Measurements from ENCODE around the gene DOCK2.

The DOCK2 gene

DNA sequence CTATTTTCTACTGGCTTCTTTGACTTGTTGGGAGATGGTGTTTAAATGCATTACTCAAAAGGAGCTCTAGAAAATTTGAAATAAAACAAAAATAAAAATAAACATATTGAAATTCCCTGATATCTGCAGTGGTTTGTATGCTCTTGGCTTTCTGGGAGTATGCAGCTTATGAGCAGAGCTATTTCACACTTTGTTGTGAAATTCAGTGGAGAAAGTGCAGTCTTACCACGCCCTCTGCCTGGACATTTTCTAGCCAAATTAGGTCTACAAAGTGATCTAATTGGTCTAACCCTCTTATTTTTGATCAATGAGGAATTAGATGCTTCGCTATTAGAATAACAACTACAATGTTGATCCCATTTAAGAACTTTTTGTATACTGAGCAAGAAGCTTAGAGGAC lies 276.4 kb downstream of the DOCK2 start:
- DNase-seq (no peak), ATAC-seq (replicated peaks) (no peak)
- no peak overlapping the region for H3K27ac Mint-ChIP-seq
- no peak overlapping the region for H3K4me3 Mint-ChIP-seq
- H3K9me3 Mint-ChIP-seq: no peaks in the 10 kb centered on the region
- H3K27me3 Mint-ChIP-seq: no peaks in the 10 kb centered on the region
- H3K4me1 Mint-ChIP-seq: peaks cover 7 to 9% of the 10 kb centered on the region in 2 donors
- peaks cover 12 to 58% of the 10 kb centered on the region in 2 donors for H3K36me3 Mint-ChIP-seq

DNA sequence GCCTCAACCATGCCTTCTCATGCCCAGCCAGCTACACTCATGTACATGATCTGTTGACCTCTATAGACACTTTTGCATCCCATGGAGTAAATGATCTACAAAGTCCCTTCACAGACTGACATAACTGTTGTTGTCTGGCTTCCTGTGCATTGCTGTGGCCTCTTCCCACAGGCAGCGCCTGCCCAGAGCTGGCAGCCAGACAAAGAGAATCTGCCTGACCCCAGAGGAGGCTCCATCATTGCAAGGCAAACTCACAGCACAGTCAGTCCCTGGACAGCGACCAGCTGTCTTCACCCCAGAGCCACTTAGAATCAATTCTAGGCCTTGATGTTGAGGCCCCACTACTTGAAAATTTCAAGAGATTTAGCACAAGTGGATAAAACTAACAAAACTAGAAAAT lies 277.7 kb downstream of the DOCK2 start:
- no peak overlapping the region for H3K27ac Mint-ChIP-seq
- H3K4me1 Mint-ChIP-seq: peaks cover 7 to 9% of the 10 kb centered on the region in 2 donors
- H3K9me3 Mint-ChIP-seq: no peaks in the 10 kb centered on the region
- no peak overlapping the region for H3K4me3 Mint-ChIP-seq
- DNase-seq (no peak), ATAC-seq (replicated peaks) (no peak)
- H3K36me3 Mint-ChIP-seq: peaks cover 12 to 61% of the 10 kb centered on the region in 2 donors
- no peaks in the 10 kb centered on the region for H3K27me3 Mint-ChIP-seq

DNA sequence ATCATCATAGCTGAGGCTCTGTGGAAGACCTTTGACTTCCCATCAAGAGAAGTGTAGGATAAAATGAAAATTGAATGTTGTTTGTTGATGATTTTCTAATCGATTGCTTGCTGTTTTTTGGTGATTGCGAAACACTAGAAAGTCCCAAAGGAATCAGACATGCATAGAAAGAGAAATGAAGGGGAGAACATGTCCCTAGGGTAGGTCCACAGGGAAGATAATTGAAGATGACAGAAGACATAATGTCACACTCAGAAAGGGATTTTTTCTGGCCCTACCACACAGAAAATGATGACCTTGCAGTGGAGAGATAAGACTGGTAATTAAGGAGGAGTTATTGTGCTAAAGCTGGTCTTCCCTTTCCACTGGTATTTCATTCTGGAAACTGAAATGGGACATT lies 280.4 kb downstream of the DOCK2 start:
- no peak for DNase-seq
- H3K27ac Mint-ChIP-seq: no peak overlapping the region
- peaks cover 5 to 9% of the 10 kb centered on the region in 2 donors for H3K4me1 Mint-ChIP-seq
- H3K27me3 Mint-ChIP-seq: no peaks in the 10 kb centered on the region
- ATAC-seq (replicated peaks): no peak
- H3K4me3 Mint-ChIP-seq: no peak overlapping the region
- peaks cover 13 to 46% of the 10 kb centered on the region in 2 donors for H3K36me3 Mint-ChIP-seq
- no peaks in the 10 kb centered on the region for H3K9me3 Mint-ChIP-seq

DNA sequence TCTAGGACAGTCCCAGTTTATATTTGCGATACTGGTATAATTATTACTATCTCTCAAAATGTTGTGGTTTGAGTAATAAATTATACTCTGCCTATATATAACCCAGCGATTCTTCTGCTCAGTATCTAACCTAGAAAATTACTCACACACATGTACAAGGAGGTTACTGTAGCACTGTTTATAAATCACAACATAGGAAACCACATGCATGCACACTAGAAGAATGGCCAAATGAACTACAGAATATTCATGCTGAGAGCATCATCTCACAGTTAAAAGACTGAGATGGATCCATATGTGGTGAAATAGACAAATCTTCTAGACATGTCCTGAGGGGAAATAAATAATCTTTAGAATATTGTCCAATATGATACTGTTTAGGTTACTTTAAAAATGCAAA lies 281.2 kb downstream of the DOCK2 start:
- no peak for ATAC-seq (replicated peaks)
- H3K9me3 Mint-ChIP-seq: no peaks in the 10 kb centered on the region
- DNase-seq: no peak
- no peak overlapping the region for H3K27ac Mint-ChIP-seq
- H3K36me3 Mint-ChIP-seq: peaks cover 12 to 45% of the 10 kb centered on the region in 2 donors
- H3K4me1 Mint-ChIP-seq: peaks cover 5 to 9% of the 10 kb centered on the region in 2 donors
- H3K4me3 Mint-ChIP-seq: no peak overlapping the region
- no peaks in the 10 kb centered on the region for H3K27me3 Mint-ChIP-seq

DNA sequence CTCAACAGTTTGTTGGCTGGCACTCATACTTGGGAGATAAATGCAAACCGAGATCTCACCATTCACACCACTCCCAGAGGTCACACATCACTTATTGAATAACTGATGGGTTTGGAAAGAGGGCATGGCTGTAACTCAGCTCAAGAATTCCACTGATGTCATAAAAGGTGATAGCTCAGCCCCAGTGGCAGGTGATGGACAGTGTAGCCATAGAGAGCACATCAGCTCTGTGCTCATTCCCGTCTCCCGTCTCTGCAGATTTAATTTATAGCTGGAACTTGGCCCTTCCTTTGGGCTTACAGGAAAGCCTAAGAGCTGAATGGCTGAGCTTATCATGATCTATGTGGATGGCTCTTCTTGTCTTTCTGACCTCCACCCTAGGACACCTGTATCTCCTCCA lies 283.4 kb downstream of the DOCK2 start:
- H3K36me3 Mint-ChIP-seq: peaks cover 21 to 44% of the 10 kb centered on the region in 2 donors

DNA sequence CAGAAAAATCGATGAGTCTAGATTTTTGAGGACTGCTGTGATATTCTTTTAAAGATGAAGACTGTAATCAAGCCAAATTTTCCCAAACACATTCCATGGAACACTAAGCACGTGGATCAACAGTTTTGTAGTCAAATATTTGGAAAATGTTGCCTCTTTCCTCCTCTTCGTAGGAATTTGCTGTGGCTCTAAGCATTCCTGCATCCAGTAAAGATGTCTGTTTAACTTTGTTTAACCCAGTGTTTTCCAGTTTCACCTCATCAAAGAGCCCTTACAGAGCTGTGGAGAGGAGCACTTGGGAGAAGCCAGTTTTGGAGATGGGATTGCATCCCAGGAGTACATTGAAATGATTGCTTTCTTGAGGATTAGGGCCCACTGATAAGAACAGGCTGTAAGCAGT lies 284.3 kb downstream of the DOCK2 start:
- Mint-ChIP-seq H3K9me3 (no peaks in the 10 kb centered on the region), H3K4me1 (peaks cover 8 to 25% of the 10 kb centered on the region in 2 donors), H3K27me3 (no peaks in the 10 kb centered on the region), H3K4me3 (no peak overlapping the region), H3K27ac (no peak overlapping the region), H3K36me3 (peaks cover 21 to 46% of the 10 kb centered on the region in 2 donors)
- ATAC-seq (replicated peaks): no peak
- no peak for DNase-seq

More for the DNA sequence above, 283.4 kb downstream of the DOCK2 start:
- no peaks in the 10 kb centered on the region for H3K27me3 Mint-ChIP-seq
- ATAC-seq (replicated peaks): no peak
- no peaks in the 10 kb centered on the region for H3K9me3 Mint-ChIP-seq
- DNase-seq: no peak
- H3K4me1 Mint-ChIP-seq: peaks cover 8 to 25% of the 10 kb centered on the region in 2 donors
- H3K4me3 Mint-ChIP-seq: no peak overlapping the region
- H3K27ac Mint-ChIP-seq: no peak overlapping the region

DNA sequence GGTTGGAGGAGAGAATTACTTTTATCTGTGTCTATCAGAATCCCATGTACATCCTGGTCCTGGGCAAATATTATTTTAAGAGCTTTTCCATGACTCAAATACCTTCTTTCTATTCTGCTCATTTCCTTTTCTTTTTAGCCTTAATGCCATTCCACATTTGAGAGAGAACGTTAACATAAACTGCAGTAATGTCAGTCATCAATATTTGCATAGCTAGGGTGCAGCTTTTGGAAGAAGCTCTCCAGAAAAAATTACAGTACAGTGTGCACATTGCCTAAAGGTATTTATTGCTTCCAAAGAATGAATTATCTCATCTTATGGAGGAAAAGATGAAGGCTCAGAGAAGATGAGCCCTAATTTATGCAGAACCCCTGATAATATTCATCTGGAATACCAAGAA lies 284.9 kb downstream of the DOCK2 start:
- H3K4me1 Mint-ChIP-seq: peaks cover 8 to 24% of the 10 kb centered on the region in 2 donors
- peaks cover 22 to 51% of the 10 kb centered on the region in 2 donors for H3K36me3 Mint-ChIP-seq
- H3K9me3 Mint-ChIP-seq: no peaks in the 10 kb centered on the region
- no peak overlapping the region for H3K27ac Mint-ChIP-seq
- no peaks in the 10 kb centered on the region for H3K27me3 Mint-ChIP-seq
- DNase-seq: no peak
- no peak for ATAC-seq (replicated peaks)
- H3K4me3 Mint-ChIP-seq: no peak overlapping the region

DNA sequence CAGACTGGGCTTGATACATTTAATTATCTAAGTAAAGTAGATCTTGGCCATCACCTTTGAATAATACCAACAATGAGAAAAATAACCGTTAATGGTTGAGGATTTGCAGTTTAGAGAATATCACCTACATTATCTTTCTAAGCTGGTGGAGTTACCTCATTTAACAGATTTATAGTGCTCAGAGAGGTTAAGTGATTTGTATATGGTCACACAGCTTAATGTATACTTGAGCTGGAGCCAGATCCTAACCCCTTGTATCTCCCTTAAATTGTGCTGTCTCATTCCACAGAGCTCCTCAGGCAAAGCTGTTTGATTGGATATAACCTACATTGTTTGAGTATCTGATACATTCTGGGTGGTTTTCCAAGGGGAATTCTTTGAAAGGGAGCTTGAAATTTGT lies 285.4 kb downstream of the DOCK2 start:
- Mint-ChIP-seq H3K4me1 (peaks cover 5 to 18% of the 10 kb centered on the region in 2 donors), H3K36me3 (peaks cover 23 to 50% of the 10 kb centered on the region in 2 donors), H3K27ac (no peak overlapping the region), H3K27me3 (no peaks in the 10 kb centered on the region), H3K4me3 (no peak overlapping the region), H3K9me3 (no peaks in the 10 kb centered on the region)
- ATAC-seq (replicated peaks) (no peak), DNase-seq (no peak)

DNA sequence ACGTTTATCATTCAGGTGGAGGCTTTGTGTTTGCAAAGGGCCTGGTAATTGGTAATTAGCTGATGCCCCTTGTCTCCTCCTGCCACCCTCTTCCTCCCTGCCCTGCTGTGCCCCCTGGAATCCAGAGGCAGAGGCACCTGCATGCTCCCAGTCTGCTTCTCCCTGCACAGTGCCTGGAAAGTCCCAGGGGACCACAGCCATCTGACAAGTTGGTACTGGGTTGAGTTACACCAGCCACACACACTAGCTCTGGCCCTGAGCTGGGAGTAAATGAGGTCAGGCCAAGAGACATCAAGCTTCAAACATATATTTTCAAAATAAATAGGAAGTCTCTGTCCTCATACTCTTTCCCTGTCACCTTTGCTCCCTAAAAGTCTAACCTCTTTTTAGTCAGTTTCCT lies 286.9 kb downstream of the DOCK2 start:
- Mint-ChIP-seq H3K4me3 (no peak overlapping the region), H3K27ac (no peak overlapping the region)
- no peak for ATAC-seq (replicated peaks)

DNA sequence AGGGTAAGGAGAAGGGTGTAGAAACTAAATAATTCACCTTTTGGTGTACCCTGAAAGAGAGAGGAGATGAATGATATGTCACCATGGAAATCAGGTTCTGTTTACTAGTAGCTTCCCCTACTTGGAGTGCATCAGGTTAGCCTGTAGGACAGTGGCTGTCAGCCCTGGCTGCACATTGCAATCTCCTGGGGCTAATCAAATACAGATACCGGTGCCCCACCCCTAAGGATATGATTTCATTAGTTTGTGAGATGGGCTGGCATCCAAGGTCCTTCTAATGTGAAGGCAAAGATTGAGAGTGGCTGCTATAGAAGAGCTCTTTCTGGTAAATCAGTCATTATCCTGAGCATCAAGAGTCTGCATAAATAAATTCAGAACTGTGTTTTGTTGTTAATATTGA lies 296.1 kb downstream of the DOCK2 start:
- Mint-ChIP-seq H3K27me3 (no peaks in the 10 kb centered on the region), H3K9me3 (no peaks in the 10 kb centered on the region), H3K27ac (no peak overlapping the region), H3K36me3 (peaks cover 41 to 74% of the 10 kb centered on the region in 2 donors), H3K4me1 (peaks cover 33 to 43% of the 10 kb centered on the region in 2 donors), H3K4me3 (no peak overlapping the region)
- ATAC-seq (replicated peaks) (no peak), DNase-seq (no peak)

More for the DNA sequence above, 286.9 kb downstream of the DOCK2 start:
- DNase-seq: no peak
- Mint-ChIP-seq H3K4me1 (peaks cover 7 to 16% of the 10 kb centered on the region in 2 donors), H3K27me3 (no peaks in the 10 kb centered on the region), H3K36me3 (peaks cover 20 to 53% of the 10 kb centered on the region in 2 donors), H3K9me3 (no peaks in the 10 kb centered on the region)

DNA sequence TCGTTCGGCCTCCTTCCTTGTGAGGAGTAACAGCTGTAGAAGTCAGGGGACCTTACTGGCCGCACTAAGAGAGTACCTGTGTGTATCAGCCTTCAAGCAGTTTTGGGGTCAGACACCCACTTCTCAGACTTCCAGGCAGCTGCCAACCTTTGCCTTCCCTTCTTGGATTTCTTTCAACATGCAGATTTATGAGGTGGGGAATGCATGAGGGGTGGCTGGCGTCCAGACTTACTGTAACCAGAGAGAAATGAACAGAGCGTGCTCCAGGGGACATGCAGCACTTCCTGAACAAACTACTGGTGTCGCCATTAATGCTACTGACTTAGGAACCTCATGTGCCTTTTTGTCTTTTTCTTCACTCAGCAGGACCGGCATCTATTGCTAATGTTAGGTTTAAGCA lies 296.5 kb downstream of the DOCK2 start:
- Mint-ChIP-seq H3K36me3 (peaks cover 41 to 73% of the 10 kb centered on the region in 2 donors), H3K27ac (peak overlapping the region; percentile 79), H3K4me3 (no peak overlapping the region)

DNA sequence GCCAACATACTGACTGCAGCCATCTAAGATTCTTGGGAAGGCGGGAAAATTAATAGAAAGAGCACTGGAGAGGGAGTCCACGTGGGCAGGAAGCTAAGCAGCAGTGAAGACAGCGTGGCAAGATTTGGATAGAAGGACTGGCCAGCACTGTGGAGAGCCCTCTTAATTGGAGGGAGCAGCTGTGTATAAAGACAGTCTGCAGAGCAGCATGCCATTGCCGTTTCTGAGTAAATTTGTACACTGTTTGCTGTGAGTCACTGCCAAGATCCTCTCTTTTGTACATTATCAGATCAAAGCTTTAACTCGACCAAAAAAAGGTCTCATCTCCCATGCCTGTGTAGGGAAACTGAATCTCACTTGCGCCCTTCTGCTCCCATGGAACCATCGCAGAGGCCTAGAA lies 297.9 kb downstream of the DOCK2 start:
- ATAC-seq (replicated peaks) (no peak), DNase-seq (no peak)
- H3K9me3 Mint-ChIP-seq: no peaks in the 10 kb centered on the region
- H3K4me1 Mint-ChIP-seq: peaks cover 29 to 43% of the 10 kb centered on the region in 2 donors
- H3K27ac Mint-ChIP-seq: peak overlapping the region; percentile 57
- H3K4me3 Mint-ChIP-seq: no peak overlapping the region
- peaks cover 41 to 69% of the 10 kb centered on the region in 2 donors for H3K36me3 Mint-ChIP-seq
- H3K27me3 Mint-ChIP-seq: no peaks in the 10 kb centered on the region

More for the DNA sequence above, 296.5 kb downstream of the DOCK2 start:
- ATAC-seq (replicated peaks): no peak
- DNase-seq: no peak
- Mint-ChIP-seq H3K4me1 (peaks cover 29 to 43% of the 10 kb centered on the region in 2 donors), H3K27me3 (no peaks in the 10 kb centered on the region), H3K9me3 (no peaks in the 10 kb centered on the region)

DNA sequence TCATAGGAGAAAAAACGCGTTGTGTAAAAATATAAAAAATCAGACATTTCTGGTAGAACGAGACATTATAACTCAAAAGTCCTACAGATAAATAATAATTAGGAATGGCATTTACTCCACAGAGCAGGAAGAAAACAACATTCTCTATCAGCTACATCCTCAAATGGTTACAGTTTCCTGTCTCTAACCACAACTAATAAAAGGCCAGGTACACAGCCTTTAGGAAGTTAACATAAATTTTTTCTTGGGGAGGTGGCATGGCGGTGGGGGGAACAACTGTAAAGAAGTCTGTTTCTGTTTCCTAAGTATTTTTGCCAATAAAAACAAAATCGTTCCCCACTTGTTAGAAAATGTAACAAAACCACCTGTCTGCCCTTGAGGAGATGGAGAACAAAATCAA lies 298.7 kb downstream of the DOCK2 start:
- Mint-ChIP-seq H3K27ac (peak overlapping the region; percentile 57), H3K4me3 (no peak overlapping the region), H3K36me3 (peaks cover 36 to 62% of the 10 kb centered on the region in 2 donors), H3K4me1 (peaks cover 27 to 37% of the 10 kb centered on the region in 2 donors), H3K27me3 (no peaks in the 10 kb centered on the region), H3K9me3 (no peaks in the 10 kb centered on the region)
- DNase-seq (no peak), ATAC-seq (replicated peaks) (no peak)

DNA sequence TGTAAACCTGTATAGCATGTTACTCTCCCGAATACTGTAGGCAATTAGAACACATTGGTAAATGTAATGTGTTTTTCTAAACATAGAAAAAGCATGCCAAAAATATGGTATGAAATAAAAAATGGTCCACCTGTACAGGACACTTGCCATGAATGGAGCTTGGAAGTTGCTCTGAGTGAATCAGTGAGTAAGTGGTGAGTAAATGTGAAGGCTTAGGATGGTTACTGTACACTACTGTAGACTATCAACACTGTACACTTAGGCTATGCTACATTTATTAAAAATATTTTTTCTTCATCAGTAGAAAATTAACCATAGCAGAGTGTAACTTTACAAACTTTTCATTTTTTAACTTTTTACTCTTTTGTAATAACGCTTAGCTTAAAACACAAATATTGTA lies 301.4 kb downstream of the DOCK2 start:
- Mint-ChIP-seq H3K4me3 (no peak overlapping the region), H3K9me3 (no peaks in the 10 kb centered on the region), H3K27me3 (no peaks in the 10 kb centered on the region), H3K36me3 (peaks cover 28 to 51% of the 10 kb centered on the region in 2 donors), H3K4me1 (peaks cover 20 to 34% of the 10 kb centered on the region in 2 donors), H3K27ac (no peak overlapping the region)
- DNase-seq (no peak), ATAC-seq (replicated peaks) (no peak)

DNA sequence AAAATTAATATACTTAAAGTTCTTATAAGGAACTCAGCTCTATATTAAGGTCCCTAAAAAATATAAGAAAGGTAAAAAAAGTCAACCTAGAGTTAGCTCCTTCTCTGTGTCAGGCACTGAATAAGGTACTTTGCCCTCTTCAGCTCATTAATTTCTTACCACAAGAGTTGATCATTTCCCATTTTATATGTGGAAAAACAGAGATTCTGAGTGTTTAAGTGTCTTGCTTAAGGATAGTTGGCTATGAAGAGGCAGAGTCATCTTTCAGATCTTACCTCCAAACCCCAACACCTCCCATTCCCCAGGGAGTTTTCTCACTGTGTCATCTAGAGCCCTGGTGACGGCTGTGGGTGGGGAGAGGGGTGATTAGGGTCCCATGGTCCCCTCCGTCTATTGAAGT lies 302.7 kb downstream of the DOCK2 start:
- Mint-ChIP-seq H3K4me3 (no peak overlapping the region), H3K9me3 (no peaks in the 10 kb centered on the region), H3K36me3 (peaks cover 19 to 44% of the 10 kb centered on the region in 2 donors), H3K4me1 (peaks cover 16 to 26% of the 10 kb centered on the region in 2 donors), H3K27me3 (no peaks in the 10 kb centered on the region), H3K27ac (no peak overlapping the region)
- DNase-seq (no peak), ATAC-seq (replicated peaks) (no peak)

DNA sequence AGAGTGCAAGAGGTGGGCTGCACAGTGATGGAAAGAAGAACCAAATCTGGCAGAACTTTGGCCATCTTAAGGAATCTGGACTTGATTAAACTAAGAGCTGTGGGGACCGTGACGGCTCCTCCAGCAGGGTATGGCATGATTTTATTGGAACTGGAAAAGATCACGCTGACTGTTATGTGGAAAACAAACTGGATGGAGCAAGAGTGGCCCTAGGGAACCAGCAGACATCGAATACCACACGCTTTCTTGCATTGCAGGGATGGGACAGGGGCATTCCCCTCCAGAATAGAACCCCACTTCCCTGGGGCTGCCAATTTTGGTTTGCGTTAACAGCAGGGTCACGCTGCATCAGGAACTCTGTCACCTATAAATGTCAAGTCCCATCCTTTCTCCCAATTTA lies 304.5 kb downstream of the DOCK2 start:
- no peaks in the 10 kb centered on the region for H3K9me3 Mint-ChIP-seq
- peaks cover 12 to 39% of the 10 kb centered on the region in 2 donors for H3K36me3 Mint-ChIP-seq
- H3K27ac Mint-ChIP-seq: no peak overlapping the region
- no peak for ATAC-seq (replicated peaks)
- H3K4me1 Mint-ChIP-seq: peaks cover 11 to 13% of the 10 kb centered on the region in 2 donors
- H3K4me3 Mint-ChIP-seq: no peak overlapping the region
- H3K27me3 Mint-ChIP-seq: no peaks in the 10 kb centered on the region
- no peak for DNase-seq
